HepG2 (cell line): Measurements from ENCODE around the gene WDR20. TPM values are rescaled to one million over a fixed set of nuclear protein-coding genes. Genes with fewer than 3 reads are reported as not detected.
A peak's percentile ranks its signal among the peaks of the same experiment; 100 is the strongest.

Experiments
- BCL6 ChIP-seq: IDR thresholded peaks from 2 replicates; pipeline ENCODE4 v1.6.1; 2016; ENCODE audit warnings: missing genetic modification reagents, missing compliant biosample characterization
- BHLHE40 ChIP-seq: IDR thresholded peaks from 2 replicates; pipeline ENCODE4 v1.6.1; 2011; ENCODE audit warnings: low read length, improper control_type of control experiment
- CBX2 ChIP-seq, 2 experiments: fragments of 200-600 bp in 1 of 2; sonication (generic); formaldehyde crosslinking in 1 of 2; IDR thresholded peaks; 2 replicates each; pipeline versions ENCODE4 v1.7.0 to v1.8.1; 2018 to 2022; ENCODE audit warnings: low read depth in 2 of 2, low read length in 1 of 2, mild to moderate bottlenecking in 1 of 2, missing genetic modification reagents in 1 of 2
- ELF4 ChIP-seq: sonication (generic); formaldehyde crosslinking; IDR thresholded peaks from 2 replicates; pipeline ENCODE4 v1.5.0; 2020; ENCODE audit warnings: missing genetic modification reagents, mild to moderate bottlenecking, moderate library complexity, borderline replicate concordance
- GABPB1 ChIP-seq: IDR thresholded peaks from 2 replicates; pipeline ENCODE4 v1.6.1; 2016; ENCODE audit warnings: mild to moderate bottlenecking, missing genetic modification reagents, moderate library complexity, missing compliant biosample characterization
- GATAD1 ChIP-seq: IDR thresholded peaks from 2 replicates; pipeline ENCODE4 v1.6.1; 2016; ENCODE audit warnings: missing genetic modification reagents, missing compliant biosample characterization
- HDAC2 ChIP-seq: sonication (generic); formaldehyde crosslinking; IDR thresholded peaks from 2 replicates; pipeline ENCODE4 v1.4.0; 2020; ENCODE audit warnings: missing genetic modification reagents
- JDP2 ChIP-seq: sonication (generic); formaldehyde crosslinking; IDR thresholded peaks from 2 replicates; pipeline ENCODE4 v1.8.1; 2022; ENCODE audit warnings: missing genetic modification reagents, borderline replicate concordance
- KDM1A ChIP-seq: IDR thresholded peaks from 2 replicates; pipeline ENCODE4 v1.6.1; 2016; ENCODE audit warnings: missing compliant biosample characterization
- NCOA2 ChIP-seq: sonication (generic); formaldehyde crosslinking; IDR thresholded peaks from 2 replicates; pipeline ENCODE4 v1.8.0; 2022; ENCODE audit warnings: inconsistent platforms
- PCBP1 ChIP-seq: fragments of 200-400 bp; formaldehyde crosslinking; IDR thresholded peaks from 2 replicates; pipeline ENCODE4 v1.6.1; 2017; ENCODE audit warnings: mild to moderate bottlenecking, low read depth, low read length, borderline replicate concordance
- PHB2 ChIP-seq: fragments of 450-650 bp; IDR thresholded peaks from 2 replicates; pipeline ENCODE4 v1.6.1; 2018; ENCODE audit not compliant: partially characterized antibody
- TBX3 ChIP-seq: fragments of 450-650 bp; IDR thresholded peaks from 2 replicates; pipeline ENCODE4 v1.6.1; 2017; ENCODE audit warnings: antibody characterized with exemption, mild to moderate bottlenecking, inconsistent platforms, borderline replicate concordance
- ZNF253 ChIP-seq: sonication (generic); formaldehyde crosslinking; IDR thresholded peaks from 2 replicates; pipeline ENCODE4 v1.8.0; 2022; ENCODE audit warnings: mild to moderate bottlenecking, missing genetic modification reagents, borderline replicate concordance
- ZNF446 ChIP-seq: sonication (generic); formaldehyde crosslinking; IDR thresholded peaks from 2 replicates; pipeline ENCODE4 v1.5.0; 2020; ENCODE audit warnings: mild to moderate bottlenecking, missing genetic modification reagents
- ZNF724P ChIP-seq: sonication (generic); formaldehyde crosslinking; IDR thresholded peaks from 2 replicates; pipeline ENCODE4 v1.8.0; 2022; ENCODE audit warnings: missing genetic modification reagents, borderline replicate concordance
- polyA plus RNA-seq, 8 experiments: library from polyadenylated mRNA; depleted of rRNA in 3 of 8; stranded (reverse) in 7 of 8; unstranded in 1 of 8; fragments of >200 nt; fragmentation: Illumina TruSeq in 4 of 8; extraction: Trizol in 4 of 8; gene quantifications; 2 replicates each; pipeline versions ENCODE4 v1.2.1 to v1.2.3, GENCODE V29; 2011 to 2016; ENCODE audit warnings: low read depth in 4 of 8, missing spikeins in 1 of 8, mixed read lengths in 1 of 8; ENCODE audit not compliant: insufficient read depth in 1 of 8
- total RNA-seq, 5 experiments: library from RNA; depleted of rRNA; stranded (reverse); fragments of >200 nt; fragmentation: Illumina TruSeq; extraction: Trizol; gene quantifications; 2 replicates each; pipeline ENCODE4 v1.2.3, GENCODE V29; 2016; ENCODE audit warnings: low read depth in 1 of 5
- TF ChIP-seq, protein P1 (sequence below): sonication (generic); formaldehyde crosslinking; IDR thresholded peaks from 2 replicates; pipeline ENCODE4 v1.4.0; 2020; ENCODE audit warnings: mild to moderate bottlenecking, missing genetic modification reagents
- TF ChIP-seq, protein P2 (sequence below): sonication (generic); formaldehyde crosslinking; IDR thresholded peaks from 2 replicates; pipeline ENCODE4 v1.5.0; 2020; ENCODE audit warnings: missing genetic modification reagents
- TF ChIP-seq, protein P3 (sequence below): sonication (generic); formaldehyde crosslinking; IDR thresholded peaks from 2 replicates; pipeline ENCODE4 v1.5.0; 2020; ENCODE audit warnings: mild to moderate bottlenecking, missing genetic modification reagents
- TF ChIP-seq, protein P4 (sequence below): sonication (generic); formaldehyde crosslinking; IDR thresholded peaks from 2 replicates; pipeline ENCODE4 v1.4.0; 2020; ENCODE audit warnings: mild to moderate bottlenecking, missing genetic modification reagents

The WDR20 gene
- total and polyA plus RNA-seq, 2 of the 13 experiments (the other 11 are each of a cell fraction or from before 2014, with no cell fraction given): 10.4 to 23.2 TPM

DNA sequence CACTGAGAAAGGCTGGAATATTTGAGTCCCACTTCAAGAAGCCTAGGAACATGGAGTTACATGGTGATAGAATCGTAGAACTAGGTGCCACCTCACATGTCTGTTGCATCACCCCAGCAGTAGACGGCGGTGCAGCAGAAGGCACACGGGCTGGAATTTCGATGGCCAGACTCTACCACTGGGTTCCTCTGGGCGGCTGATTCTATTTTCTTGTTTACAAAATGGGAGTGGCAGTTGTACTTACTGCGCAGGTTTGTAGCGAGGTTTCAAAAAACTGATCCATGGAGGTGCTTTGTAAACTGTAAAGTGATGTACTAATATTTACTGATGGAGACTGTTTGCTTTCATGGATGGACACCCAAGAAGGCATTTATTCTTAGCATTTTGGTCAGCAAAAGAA is 45.7 kb downstream of the WDR20 start (continued):
- TF ChIP-seq KDM1A (CRISPR knock-in tag): 0 out of 2 replicates have a peak, but pooled peaks have one; percentile 20
- TF ChIP-seq ZNF724P: no peak
- TF ChIP-seq, protein P1, sequence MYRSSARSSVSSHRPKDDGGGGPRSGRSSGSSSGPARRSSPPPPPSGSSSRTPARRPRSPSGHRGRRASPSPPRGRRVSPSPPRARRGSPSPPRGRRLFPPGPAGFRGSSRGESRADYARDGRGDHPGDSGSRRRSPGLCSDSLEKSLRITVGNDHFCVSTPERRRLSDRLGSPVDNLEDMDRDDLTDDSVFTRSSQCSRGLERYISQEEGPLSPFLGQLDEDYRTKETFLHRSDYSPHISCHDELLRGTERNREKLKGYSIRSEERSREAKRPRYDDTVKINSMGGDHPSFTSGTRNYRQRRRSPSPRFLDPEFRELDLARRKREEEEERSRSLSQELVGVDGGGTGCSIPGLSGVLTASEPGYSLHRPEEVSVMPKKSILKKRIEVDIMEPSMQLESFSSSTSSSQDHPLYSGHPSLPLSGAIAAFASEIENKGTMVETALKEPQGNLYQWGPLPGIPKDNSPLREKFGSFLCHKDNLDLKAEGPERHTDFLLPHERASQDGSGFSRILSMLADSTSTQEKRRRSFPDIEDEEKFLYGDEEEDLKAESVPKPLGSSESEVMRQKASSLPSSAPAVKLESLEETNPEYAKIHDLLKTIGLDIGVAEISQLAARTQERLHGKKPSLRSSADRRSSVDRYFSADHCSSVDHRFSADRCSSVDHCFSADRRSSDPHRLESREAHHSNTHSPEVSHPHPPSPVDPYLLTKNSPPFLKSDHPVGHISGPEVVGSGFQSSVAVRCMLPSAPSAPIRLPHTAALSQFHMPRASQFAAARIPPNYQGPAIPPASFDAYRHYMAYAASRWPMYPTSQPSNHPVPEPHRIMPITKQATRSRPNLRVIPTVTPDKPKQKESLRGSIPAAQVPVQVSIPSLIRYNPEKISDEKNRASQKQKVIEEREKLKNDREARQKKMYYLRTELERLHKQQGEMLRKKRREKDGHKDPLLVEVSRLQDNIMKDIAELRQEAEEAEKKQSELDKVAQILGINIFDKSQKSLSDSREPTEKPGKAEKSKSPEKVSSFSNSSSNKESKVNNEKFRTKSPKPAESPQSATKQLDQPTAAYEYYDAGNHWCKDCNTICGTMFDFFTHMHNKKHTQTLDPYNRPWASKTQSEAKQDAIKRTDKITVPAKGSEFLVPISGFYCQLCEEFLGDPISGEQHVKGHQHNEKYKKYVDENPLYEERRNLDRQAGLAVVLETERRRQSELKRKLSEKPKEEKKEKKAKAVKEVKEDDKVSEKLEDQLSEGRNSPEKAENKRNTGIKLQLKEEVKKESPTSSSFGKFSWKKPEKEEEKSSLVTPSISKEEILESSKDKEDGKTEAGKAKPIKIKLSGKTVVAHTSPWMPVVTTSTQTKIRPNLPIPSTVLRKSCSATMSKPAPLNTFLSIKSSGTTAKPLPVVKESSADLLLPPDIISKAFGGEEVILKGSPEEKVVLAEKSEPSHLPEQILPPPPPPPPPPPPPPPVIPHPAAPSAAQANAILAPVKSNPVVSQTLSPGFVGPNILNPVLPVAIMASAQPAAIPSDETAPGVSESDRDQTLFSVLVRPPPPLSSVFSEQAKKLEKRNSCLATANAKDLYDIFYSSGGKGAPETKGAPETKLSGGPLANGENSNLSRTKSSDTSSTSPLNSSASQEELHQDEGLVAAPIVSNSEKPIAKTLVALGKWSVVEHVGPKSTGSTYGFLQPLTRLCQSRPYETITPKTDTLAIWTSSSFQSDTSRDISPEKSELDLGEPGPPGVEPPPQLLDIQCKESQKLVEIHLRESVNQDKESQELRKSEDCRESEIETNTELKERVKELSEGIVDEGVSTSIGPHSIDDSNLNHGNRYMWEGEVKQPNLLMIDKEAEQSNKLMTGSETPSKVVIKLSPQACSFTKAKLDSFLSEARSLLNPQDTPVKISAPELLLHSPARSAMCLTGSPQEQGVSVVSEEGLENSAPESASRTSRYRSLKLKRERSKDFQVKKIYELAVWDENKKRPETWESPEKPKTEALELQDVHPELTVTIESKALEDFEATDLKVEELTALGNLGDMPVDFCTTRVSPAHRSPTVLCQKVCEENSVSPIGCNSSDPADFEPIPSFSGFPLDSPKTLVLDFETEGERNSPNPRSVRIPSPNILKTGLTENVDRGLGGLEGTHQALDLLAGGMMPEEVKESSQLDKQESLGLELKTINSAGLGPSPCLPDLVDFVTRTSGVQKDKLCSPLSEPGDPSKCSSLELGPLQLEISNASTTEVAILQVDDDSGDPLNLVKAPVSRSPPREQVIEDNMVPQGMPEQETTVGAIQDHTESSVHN (CRISPR knock-in tag): no peak
- peak; percentile 38; the same call in 1 of the 2 replicates for TF ChIP-seq HDAC2
- TF ChIP-seq CBX2 (IDR thresholded peaks at IDR 0.05; ENCODE audit: low read depth, low read length): no peak
- no peak for TF ChIP-seq CBX2 (CRISPR knock-in tag; IDR thresholded peaks at IDR 0.05; ENCODE audit: low read depth)
- peak; percentile 55 for TF ChIP-seq NCOA2
- TF ChIP-seq PCBP1: no peak
- TF ChIP-seq TBX3: peak; percentile 69; the same call in 1 of the 2 replicates
- peak; percentile 46; the same call in 1 of the 2 replicates for TF ChIP-seq BCL6
- 0 out of 2 replicates have a peak, but pooled peaks have one; percentile 11 for TF ChIP-seq GATAD1 (CRISPR knock-in tag)
- TF ChIP-seq JDP2: no peak
- 0 out of 2 replicates have a peak, but pooled peaks have one; percentile 4 for TF ChIP-seq BHLHE40
- no peak for TF ChIP-seq ELF4 (CRISPR knock-in tag)
- TF ChIP-seq PHB2: no peak
- peak; percentile 26; the same call in 1 of the 2 replicates for TF ChIP-seq GABPB1 (CRISPR knock-in tag)
- TF ChIP-seq, protein P2, sequence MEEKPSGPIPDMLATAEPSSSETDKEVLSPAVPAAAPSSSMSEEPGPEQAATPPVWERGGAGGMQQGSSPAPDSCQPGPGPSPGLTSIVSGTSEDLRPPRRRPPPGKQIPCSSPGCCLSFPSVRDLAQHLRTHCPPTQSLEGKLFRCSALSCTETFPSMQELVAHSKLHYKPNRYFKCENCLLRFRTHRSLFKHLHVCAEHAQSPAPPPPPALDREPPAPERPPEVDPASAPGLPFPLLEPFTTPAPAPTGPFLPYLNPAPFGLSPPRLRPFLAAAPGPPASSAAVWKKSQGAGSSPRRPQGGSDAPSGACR: no peak
- TF ChIP-seq, protein P3, sequence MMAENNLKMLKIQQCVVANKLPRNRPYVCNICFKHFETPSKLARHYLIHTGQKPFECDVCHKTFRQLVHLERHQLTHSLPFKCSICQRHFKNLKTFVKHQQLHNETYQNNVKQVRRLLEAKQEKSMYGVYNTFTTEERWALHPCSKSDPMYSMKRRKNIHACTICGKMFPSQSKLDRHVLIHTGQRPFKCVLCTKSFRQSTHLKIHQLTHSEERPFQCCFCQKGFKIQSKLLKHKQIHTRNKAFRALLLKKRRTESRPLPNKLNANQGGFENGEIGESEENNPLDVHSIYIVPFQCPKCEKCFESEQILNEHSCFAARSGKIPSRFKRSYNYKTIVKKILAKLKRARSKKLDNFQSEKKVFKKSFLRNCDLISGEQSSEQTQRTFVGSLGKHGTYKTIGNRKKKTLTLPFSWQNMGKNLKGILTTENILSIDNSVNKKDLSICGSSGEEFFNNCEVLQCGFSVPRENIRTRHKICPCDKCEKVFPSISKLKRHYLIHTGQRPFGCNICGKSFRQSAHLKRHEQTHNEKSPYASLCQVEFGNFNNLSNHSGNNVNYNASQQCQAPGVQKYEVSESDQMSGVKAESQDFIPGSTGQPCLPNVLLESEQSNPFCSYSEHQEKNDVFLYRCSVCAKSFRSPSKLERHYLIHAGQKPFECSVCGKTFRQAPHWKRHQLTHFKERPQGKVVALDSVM: no peak
- TF ChIP-seq ZNF253 (CRISPR knock-in tag): no peak
- no peak for TF ChIP-seq ZNF446
- TF ChIP-seq, protein P4, sequence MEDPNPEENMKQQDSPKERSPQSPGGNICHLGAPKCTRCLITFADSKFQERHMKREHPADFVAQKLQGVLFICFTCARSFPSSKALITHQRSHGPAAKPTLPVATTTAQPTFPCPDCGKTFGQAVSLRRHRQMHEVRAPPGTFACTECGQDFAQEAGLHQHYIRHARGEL (CRISPR knock-in tag): no peak
